ENCODE measurements around the gene TGFBR3.

- TF ChIP-seq CTCF (IDR thresholded peaks at IDR 0.05) (no peak), POLR2A (IDR thresholded peaks at IDR 0.05) (no peak)
These were observed 22.5 kb downstream of the TGFBR3 start for GRCh38 chr1:91863498-91863897.
